ENCODE measurements around the gene CBLC. TPM values are rescaled to one million over a fixed set of nuclear protein-coding genes. Genes with fewer than 3 reads are reported as not detected.

CBLC gene
- total RNA-seq, 1 donor from 2014 or later = not detected

- intact Hi-C loops (cut with micrococcal nuclease) = no loop called here
Measured at GRCh38 chr19:44746616-44746945, 31.1 kb upstream of the CBLC start.

- intact Hi-C loops (cut with micrococcal nuclease) = loop anchor here (1.0 kb wide), 2 partner anchors 8 to 23 kb away; no protein-coding TSS in a partner anchor
Measured at GRCh38 chr19:44746946-44747738, 30.5 kb upstream of the CBLC start.

GRCh38 chr19:44747739-44748425, 29.8 kb upstream of the CBLC start:
- intact Hi-C loops (cut with micrococcal nuclease) = loop anchor here (1.0 kb wide), 2 partner anchors 7 to 22 kb away; no protein-coding TSS in a partner anchor

GRCh38 chr19:44748426-44749254, 29.1 kb upstream of the CBLC start, which contains the start of gene BCL3:
Gene BCL3 (plus strand): TSS chr19:44748708. CDS start chr19:44748791, 83 bp downstream.
- intact Hi-C loops (cut with micrococcal nuclease) = no loop called here

GRCh38 chr19:44749292-44749691, 28.4 kb upstream of the CBLC start:
- intact Hi-C loops (cut with micrococcal nuclease) = no loop called here

GRCh38 chr19:44749994-44750393, 27.7 kb upstream of the CBLC start:
- intact Hi-C loops (cut with micrococcal nuclease) = loop anchor here (5.0 kb wide), 1 partner anchor 757 kb away; the partner anchor contains the start of gene VASP

GRCh38 chr19:44752123-44752815, 25.4 kb upstream of the CBLC start:
- intact Hi-C loops (cut with micrococcal nuclease) = loop anchor here (2.0 to 5.0 kb wide), 3 partner anchors 27 to 755 kb away; partner anchors contain the start of gene VASP

- intact Hi-C loops (cut with micrococcal nuclease) = loop anchor here (1.0 to 5.0 kb wide), 5 partner anchors 17 to 754 kb away; partner anchors contain the start of gene VASP
Measured at GRCh38 chr19:44752816-44753625, 24.7 kb upstream of the CBLC start.

- intact Hi-C loops (cut with micrococcal nuclease) = loop anchor here (1.0 to 5.0 kb wide), 5 partner anchors 17 to 754 kb away; partner anchors contain the start of gene VASP
Measured at GRCh38 chr19:44753626-44753931, 24.1 kb upstream of the CBLC start.

GRCh38 chr19:44753932-44754749, 23.5 kb upstream of the CBLC start:
- intact Hi-C loops (cut with micrococcal nuclease) = loop anchor here (1.0 to 5.0 kb wide), 5 partner anchors 16 to 753 kb away; partner anchors contain the start of gene VASP

- intact Hi-C loops (cut with micrococcal nuclease) = loop anchor here (1.0 to 5.0 kb wide), 2 partner anchors 7 to 753 kb away; partner anchors contain the start of gene VASP
Measured at GRCh38 chr19:44754750-44755080, 23.0 kb upstream of the CBLC start.

- intact Hi-C loops (cut with micrococcal nuclease) = loop anchor here (1.0 kb wide), 1 partner anchor 8 kb away; no protein-coding TSS in a partner anchor
Measured at GRCh38 chr19:44755219-44755618, 22.5 kb upstream of the CBLC start.

- intact Hi-C loops (cut with micrococcal nuclease) = no loop called here
Measured at GRCh38 chr19:44756089-44756562, 21.6 kb upstream of the CBLC start.

GRCh38 chr19:44757057-44757734, 20.5 kb upstream of the CBLC start:
- intact Hi-C loops (cut with micrococcal nuclease) = no loop called here

- intact Hi-C loops (cut with micrococcal nuclease) = no loop called here
Measured at GRCh38 chr19:44757735-44758505, 19.8 kb upstream of the CBLC start.

GRCh38 chr19:44758596-44758995, 19.1 kb upstream of the CBLC start:
- intact Hi-C loops (cut with micrococcal nuclease) = no loop called here

- intact Hi-C loops (cut with micrococcal nuclease) = no loop called here
Measured at GRCh38 chr19:44759083-44759804, 18.4 kb upstream of the CBLC start.
